Body of pancreas (tissue), 4 donors: Measurements from ENCODE around the gene RGMA. TPM values are rescaled to one million over a fixed set of nuclear protein-coding genes. Genes with fewer than 3 reads are reported as not detected.

Experiments used
- ATAC-seq: fragments of 150-250 bp; one replicate; pipeline ENCODE4 v1.9.1; 2016
- DNase-seq, 4 donors: peaks; one replicate each; pipeline ENCODE4 v3.0.0-alpha.2; 2019
- H3K27ac ChIP-seq, 4 donors: fragments of 200-600 bp; sonication (generic); 1 replicate in 3 of 4; 2 replicates in 1 of 4; pipeline versions ENCODE4 v1.5.1 to v1.6.1; 2016 to 2019; ENCODE audit warnings: mild to moderate bottlenecking in 1 of 4, mixed read lengths in 1 of 4, moderate library complexity in 1 of 4
- H3K27me3 ChIP-seq, 2 donors: fragments of 200-600 bp; sonication (generic); one replicate each; pipeline ENCODE4 v1.6.0; 2016; ENCODE audit warnings: mild to moderate bottlenecking in 1 of 2
- H3K36me3 ChIP-seq, 2 donors: fragments of 200-600 bp; sonication (generic); replicated peaks in 1 of 2; 2 replicates each; pipeline ENCODE4 v1.5.1; 2016; ENCODE audit warnings: low read depth in 2 of 2; ENCODE audit not compliant: insufficient read depth in 1 of 2
- H3K4me1 ChIP-seq: fragments of 200-600 bp; sonication (generic); one replicate; pipeline ENCODE4 v1.6.0; 2016
- H3K4me3 ChIP-seq, 2 donors: fragments of 200-600 bp; sonication (generic); 1 replicate in 1 of 2; 2 replicates in 1 of 2; pipeline ENCODE4 v1.5.1; 2016 to 2019
- H3K9me3 ChIP-seq, 3 donors: fragments of 200-600 bp; sonication (generic); 1 replicate in 2 of 3; 2 replicates in 1 of 3; pipeline ENCODE4 v1.5.1; 2016
- POLR2A ChIP-seq, 3 donors: fragments of 450-650 bp; IDR thresholded peaks; one replicate each; pipeline ENCODE4 v1.6.1; 2016; ENCODE audit warnings: antibody characterized with exemption in 3 of 3, mild to moderate bottlenecking in 2 of 3
- WGBS, 2 donors: methylation state at CpG; one replicate each; pipeline ENCODE4 v1.1.5; 2017; 5-methylcytosine and 5-hydroxymethylcytosine counted together
- intact Hi-C: fragments of 100-400 bp; cut with DNase I; formaldehyde crosslinking; loops from one replicate; pipeline ENCODE4 v1.15.1; 2023
- total RNA-seq, 2 donors: library from RNA; depleted of rRNA; stranded (reverse); fragments of >200 nt; gene quantifications; one replicate each; pipeline ENCODE4 v1.1.0, GENCODE V29; 2016
- TF ChIP-seq, protein P1 (sequence below), 7 experiments: fragments of 450-650 bp in 4 of 7; fragments of 200-600 bp in 3 of 7; sonication (generic) in 3 of 7; IDR thresholded peaks; one replicate each; pipeline ENCODE4 v1.5.1; 2016 to 2019; ENCODE audit warnings: antibody characterized with exemption in 7 of 7

Gene RGMA
- total RNA-seq, 2 donors from 2014 or later: 8.8 to 9.2 TPM

DNA sequence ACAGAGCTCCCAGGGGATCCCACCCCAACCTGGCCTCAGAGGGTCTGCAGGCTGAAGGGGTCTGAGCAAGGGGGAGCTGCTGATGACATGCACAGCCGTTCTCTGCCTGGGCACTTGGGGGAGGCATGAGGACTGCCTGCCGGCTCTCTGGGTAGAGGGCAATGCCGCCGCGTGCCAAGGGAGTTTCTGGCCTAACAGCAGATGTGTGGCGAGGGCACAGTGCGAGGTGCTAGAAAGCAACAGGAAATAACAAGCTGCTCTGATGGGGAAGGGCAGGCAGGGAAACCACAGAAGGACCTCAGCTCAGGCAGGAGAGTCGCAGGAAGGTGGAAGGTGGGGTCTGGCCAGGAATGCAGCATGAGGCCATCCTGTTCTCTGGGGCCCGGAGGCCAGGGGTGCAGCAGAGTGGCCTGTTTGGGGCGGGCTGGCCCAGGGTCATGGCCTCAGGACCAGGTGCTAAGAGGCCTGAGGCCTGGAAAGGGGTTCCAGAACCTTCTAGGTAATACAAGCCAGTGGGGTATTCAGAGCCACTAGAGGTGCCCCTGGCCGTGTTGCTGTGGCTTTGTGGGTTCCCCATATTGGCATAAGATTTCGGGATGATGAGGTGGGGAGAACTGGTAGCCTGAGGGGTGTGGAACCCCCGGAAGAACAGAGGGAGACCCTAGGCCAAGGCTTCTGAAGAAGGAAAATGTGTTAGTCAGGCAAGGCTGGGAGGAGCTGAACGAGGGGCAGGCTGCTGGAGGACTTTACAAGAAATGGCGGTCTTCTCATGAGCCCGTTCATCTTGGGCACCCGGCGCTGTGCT is 41.2 kb downstream of the RGMA start:
- H3K4me1 ChIP-seq: no peaks in the 10 kb centered on the region
- H3K9me3 ChIP-seq: peaks cover 0 to 7% (median 0%) of the 10 kb centered on the region in 3 donors
- intact Hi-C loops: no loop called here
- ATAC-seq (no peak), DNase-seq (no peak)
- H3K4me3 ChIP-seq: no peak overlapping the region
- no peak for TF ChIP-seq POLR2A (IDR thresholded peaks at IDR 0.05)
- TF ChIP-seq, protein P1, sequence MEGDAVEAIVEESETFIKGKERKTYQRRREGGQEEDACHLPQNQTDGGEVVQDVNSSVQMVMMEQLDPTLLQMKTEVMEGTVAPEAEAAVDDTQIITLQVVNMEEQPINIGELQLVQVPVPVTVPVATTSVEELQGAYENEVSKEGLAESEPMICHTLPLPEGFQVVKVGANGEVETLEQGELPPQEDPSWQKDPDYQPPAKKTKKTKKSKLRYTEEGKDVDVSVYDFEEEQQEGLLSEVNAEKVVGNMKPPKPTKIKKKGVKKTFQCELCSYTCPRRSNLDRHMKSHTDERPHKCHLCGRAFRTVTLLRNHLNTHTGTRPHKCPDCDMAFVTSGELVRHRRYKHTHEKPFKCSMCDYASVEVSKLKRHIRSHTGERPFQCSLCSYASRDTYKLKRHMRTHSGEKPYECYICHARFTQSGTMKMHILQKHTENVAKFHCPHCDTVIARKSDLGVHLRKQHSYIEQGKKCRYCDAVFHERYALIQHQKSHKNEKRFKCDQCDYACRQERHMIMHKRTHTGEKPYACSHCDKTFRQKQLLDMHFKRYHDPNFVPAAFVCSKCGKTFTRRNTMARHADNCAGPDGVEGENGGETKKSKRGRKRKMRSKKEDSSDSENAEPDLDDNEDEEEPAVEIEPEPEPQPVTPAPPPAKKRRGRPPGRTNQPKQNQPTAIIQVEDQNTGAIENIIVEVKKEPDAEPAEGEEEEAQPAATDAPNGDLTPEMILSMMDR (IDR thresholded peaks at IDR 0.05): no peak
- H3K27ac ChIP-seq: no peak overlapping the region
- no peaks in the 10 kb centered on the region for H3K36me3 ChIP-seq
- H3K27me3 ChIP-seq: no peaks in the 10 kb centered on the region
- WGBS, 2 donors: 81 to 95% methylated on average over 18 of the region's 18 CpGs

DNA sequence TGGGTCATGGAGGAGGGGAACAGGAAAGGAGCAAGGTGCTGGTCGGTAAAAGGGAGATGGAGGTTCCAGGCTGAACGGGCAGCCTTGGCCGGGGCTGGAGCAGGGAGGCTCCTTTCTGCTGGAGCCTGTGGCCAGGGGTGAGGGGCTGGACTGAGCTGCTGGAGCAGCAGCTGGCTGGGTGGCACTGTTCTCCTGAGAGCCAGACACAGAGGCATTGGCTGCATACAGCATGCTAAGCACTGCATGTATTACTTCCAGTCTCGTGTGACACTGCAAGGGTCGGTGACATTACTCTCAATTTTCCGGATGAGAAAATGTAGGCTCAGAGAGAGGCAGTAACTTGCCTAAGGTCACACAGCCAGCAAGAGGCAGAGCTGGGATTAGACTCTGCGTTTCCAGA is 42.3 kb downstream of the RGMA start:
- ATAC-seq: no peak
- TF ChIP-seq POLR2A (IDR thresholded peaks at IDR 0.05): no peak
- TF ChIP-seq, protein P1 (IDR thresholded peaks at IDR 0.05): no peak
- no peak for DNase-seq
- Histone ChIP-seq H3K27ac (no peak overlapping the region), H3K4me3 (no peak overlapping the region), H3K9me3 (peaks cover 0 to 7% (median 0%) of the 10 kb centered on the region in 3 donors), H3K27me3 (no peaks in the 10 kb centered on the region), H3K4me1 (no peaks in the 10 kb centered on the region), H3K36me3 (no peaks in the 10 kb centered on the region)
- intact Hi-C loops: no loop called here
- 65 to 77% methylated on average over 6 to 7 of the region's 7 CpGs for WGBS, 2 donors

DNA sequence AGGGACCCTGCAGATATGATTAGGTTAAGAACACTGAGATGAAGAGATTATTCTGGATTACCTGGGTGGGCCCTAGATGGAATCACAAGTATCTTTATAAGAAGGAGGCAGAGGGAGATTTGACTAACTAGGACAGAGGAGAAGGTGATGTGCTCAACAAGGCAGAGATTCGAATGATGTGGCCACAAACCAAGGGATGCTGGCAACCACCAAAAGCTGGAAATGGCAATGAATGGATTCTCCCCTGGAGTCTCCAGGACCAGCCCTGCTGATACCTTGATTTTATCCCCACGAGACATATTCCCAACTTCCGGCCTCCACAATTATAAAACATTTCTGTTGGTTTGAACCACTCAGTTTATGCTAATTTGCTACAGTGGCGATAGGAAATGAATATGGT is 42.9 kb downstream of the RGMA start:
- Histone ChIP-seq H3K9me3 (peaks cover 0 to 7% (median 0%) of the 10 kb centered on the region in 3 donors), H3K4me3 (no peak overlapping the region), H3K27me3 (no peaks in the 10 kb centered on the region), H3K36me3 (no peaks in the 10 kb centered on the region), H3K27ac (no peak overlapping the region), H3K4me1 (no peaks in the 10 kb centered on the region)
- intact Hi-C loops: no loop called here
- WGBS, 2 donors: 93 to 94% methylated on average over 4 of the region's 4 CpGs
- DNase-seq (no peak), ATAC-seq (no peak)
- TF ChIP-seq, protein P1 (IDR thresholded peaks at IDR 0.05): no peak
- no peak for TF ChIP-seq POLR2A (IDR thresholded peaks at IDR 0.05)

DNA sequence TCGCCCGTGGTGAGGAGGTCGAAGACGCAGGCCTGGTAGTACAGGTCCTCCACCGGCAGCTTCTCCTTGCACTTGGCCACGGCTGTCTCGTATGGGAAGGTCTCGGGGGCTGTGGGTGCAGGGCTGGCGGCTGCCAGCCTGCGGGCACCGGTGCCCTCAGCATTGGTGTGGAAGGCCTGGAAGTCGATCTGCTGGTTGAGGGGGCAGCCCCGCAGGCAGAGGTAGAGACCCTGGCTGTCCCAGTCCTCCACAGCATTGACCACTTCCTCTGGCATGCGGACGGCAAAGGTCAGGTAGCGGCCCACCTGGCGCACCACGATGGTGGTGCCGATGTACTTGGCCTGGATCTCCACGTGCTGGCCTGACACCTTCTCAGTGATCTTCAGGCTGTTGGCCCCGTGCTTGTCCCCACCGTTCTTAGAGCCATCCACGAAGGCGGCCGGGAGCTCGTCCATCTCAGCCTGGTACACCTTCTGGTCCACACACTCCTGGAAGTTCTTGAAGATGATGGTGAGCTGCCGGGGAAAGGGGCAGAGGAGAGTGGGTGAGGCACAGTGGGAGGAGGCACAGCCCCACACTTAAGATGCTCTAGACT is 43.7 kb downstream of the RGMA start:
- no peak overlapping the region for H3K4me3 ChIP-seq
- ATAC-seq: no peak
- peaks cover 0 to 7% (median 0%) of the 10 kb centered on the region in 3 donors for H3K9me3 ChIP-seq
- H3K36me3 ChIP-seq: no peaks in the 10 kb centered on the region
- TF ChIP-seq, protein P1 (IDR thresholded peaks at IDR 0.05): no peak
- TF ChIP-seq POLR2A (IDR thresholded peaks at IDR 0.05): no peak
- WGBS, 2 donors: 92 to 93% methylated on average over 20 to 26 of the region's 27 CpGs
- intact Hi-C loops: no loop called here
- no peaks in the 10 kb centered on the region for H3K27me3 ChIP-seq
- no peak overlapping the region for H3K27ac ChIP-seq
- DNase-seq: no peak
- no peaks in the 10 kb centered on the region for H3K4me1 ChIP-seq
